D341Med (cell line): Measurements from ENCODE around the gene SPOCK1.
"Not testable (repeated sequence)": the region's sequence is repeated elsewhere in the genome, so short reads cannot be mapped to it uniquely, and the experiment has no call there.

Experiments
- DNase-seq: peaks from one replicate; pipeline ENCODE4 v3.0.0; 2012; ENCODE audit warnings: low spot score

Gene SPOCK1

GRCh38 chr5:137016783-137017324 lies 482.3 kb downstream of the SPOCK1 start:
- DNase-seq: peak; percentile 36

GRCh38 chr5:137015540-137016116 lies 483.5 kb downstream of the SPOCK1 start:
- DNase-seq: no peak

- no peak for DNase-seq
Measured at GRCh38 chr5:137014731-137015130, 484.4 kb downstream of the SPOCK1 start.

- DNase-seq: no peak
Measured at GRCh38 chr5:137010226-137010625, 488.9 kb downstream of the SPOCK1 start.

- DNase-seq: no peak
Measured at GRCh38 chr5:137004279-137004678, 494.8 kb downstream of the SPOCK1 start.

GRCh38 chr5:137001026-137001569 lies 498.0 kb downstream of the SPOCK1 start:
- no peak for DNase-seq

- no peak for DNase-seq
Measured at GRCh38 chr5:136999787-137000186, 499.3 kb downstream of the SPOCK1 start.

GRCh38 chr5:136998854-136999357 lies 500.2 kb downstream of the SPOCK1 start:
- DNase-seq: no peak

- DNase-seq: no peak
Measured at GRCh38 chr5:136994154-136994553, 505.0 kb downstream of the SPOCK1 start.

GRCh38 chr5:136992796-136993489 lies 506.2 kb downstream of the SPOCK1 start:
- DNase-seq: peak; percentile 73

- DNase-seq: no peak
Measured at GRCh38 chr5:136985785-136986475, 513.2 kb downstream of the SPOCK1 start.

- DNase-seq: no peak
Measured at GRCh38 chr5:136984772-136985446, 514.2 kb downstream of the SPOCK1 start.

- no peak for DNase-seq
Measured at GRCh38 chr5:136981936-136982335, 517.2 kb downstream of the SPOCK1 start.

- no peak for DNase-seq
Measured at GRCh38 chr5:136979131-136979530, 520.0 kb downstream of the SPOCK1 start.

- no peak for DNase-seq
Measured at GRCh38 chr5:136963504-136963903, 535.6 kb downstream of the SPOCK1 start.

- no peak for DNase-seq
Measured at GRCh38 chr5:136957428-136957827, 541.7 kb downstream of the SPOCK1 start.

GRCh38 chr5:136954142-136954541 lies 545.0 kb downstream of the SPOCK1 start:
- DNase-seq: not testable (repeated sequence)

- DNase-seq: not testable (repeated sequence)
Measured at GRCh38 chr5:136953346-136954069, 545.6 kb downstream of the SPOCK1 start.

- no peak for DNase-seq
Measured at GRCh38 chr5:136927571-136927970, 571.6 kb downstream of the SPOCK1 start.

GRCh38 chr5:136926073-136926472 lies 573.1 kb downstream of the SPOCK1 start:
- no peak for DNase-seq
